Neural progenitor cell (in vitro differentiated cells): Measurements from ENCODE around the gene PODNL1.

Source experiments
- CTCF ChIP-seq: fragments of 200-600 bp; sonication (generic); IDR thresholded peaks from 2 replicates; pipeline ENCODE4 v1.5.1; 2017; ENCODE audit warnings: antibody characterized with exemption, mild to moderate bottlenecking
- EZH2 ChIP-seq: fragments of 200-600 bp; sonication (generic); IDR thresholded peaks from 2 replicates; pipeline ENCODE4 v1.6.1; 2017; ENCODE audit warnings: antibody characterized with exemption, mild to moderate bottlenecking, moderate library complexity

GRCh38 chr19:13896227-13896626 lies 42.0 kb downstream of the PODNL1 start:
- no peak for TF ChIP-seq CTCF
- no peak for TF ChIP-seq EZH2
